Activated B cell treated with CpG ODN at 0.5 μM for 24 hours (primary cell): ENCODE results near the gene ZBTB12. TPM values are rescaled to one million over a fixed set of nuclear protein-coding genes. Genes with fewer than 3 reads are reported as not detected.
"Not testable (repeated sequence)": the region's sequence is repeated elsewhere in the genome, so short reads cannot be mapped to it uniquely, and the experiment has no call there.

ENCODE experiments used
- ATAC-seq: fragments of 200-7000 bp; cut with Tn5 transposase; one replicate; pipeline ENCODE4 v1.10.0; 2021; ENCODE audit warnings: low read depth, mild to moderate bottlenecking, moderate library complexity
- CTCF ChIA-PET: fragments of 350-600 bp; sonication (Branson Sonifier 250); formaldehyde crosslinking; loops from one replicate; lab custom pipeline; 2021; ENCODE audit warnings: antibody characterized with exemption; lab: Charles Lee
- POLR2A ChIA-PET: fragments of 350-600 bp; sonication (Branson Sonifier 250); formaldehyde crosslinking; loops from one replicate; lab custom pipeline; 2021; ENCODE audit warnings: antibody characterized with exemption; lab: Charles Lee
- DNase-seq: peaks from one replicate; pipeline ENCODE4 v3.0.0; 2022
- H3K27ac Mint-ChIP-seq: one replicate; pipeline ENCODE4 v1.8.0; 2020; ENCODE audit warnings: mixed read lengths
- H3K27me3 Mint-ChIP-seq: one replicate; pipeline ENCODE4 v1.8.0; 2021; ENCODE audit warnings: mixed read lengths
- H3K36me3 Mint-ChIP-seq: one replicate; pipeline ENCODE4 v1.8.0; 2021; ENCODE audit warnings: low read depth, mixed read lengths
- H3K4me1 Mint-ChIP-seq: one replicate; pipeline ENCODE4 v1.8.0; 2021; ENCODE audit warnings: mixed read lengths
- H3K4me3 Mint-ChIP-seq: one replicate; pipeline ENCODE4 v1.8.0; 2020; ENCODE audit warnings: mild to moderate bottlenecking, mixed read lengths
- H3K9me3 Mint-ChIP-seq: one replicate; pipeline ENCODE4 v1.8.0; 2020; ENCODE audit warnings: mixed read lengths
- intact Hi-C: fragments of 100-400 bp; cut with micrococcal nuclease; formaldehyde crosslinking; loops from one replicate; pipeline ENCODE4 v1.15.1; 2024
- total RNA-seq: library from RNA; stranded (reverse); gene quantifications from 2 replicates; pipeline ENCODE4 v1.2.3, GENCODE V29; 2022
- TF ChIP-seq, protein P1 (sequence below): fragments of 200-600 bp; IDR thresholded peaks from one replicate; pipeline ENCODE4 v1.8.0; 2022; ENCODE audit warnings: antibody characterized with exemption, mild to moderate bottlenecking

ZBTB12 gene
- total RNA-seq, 1 donor from 2014 or later = 4.8 TPM

GRCh38 chr6:31943742-31944141 is 41.9 kb upstream of the ZBTB12 start:
- ATAC-seq = no peak

DNA sequence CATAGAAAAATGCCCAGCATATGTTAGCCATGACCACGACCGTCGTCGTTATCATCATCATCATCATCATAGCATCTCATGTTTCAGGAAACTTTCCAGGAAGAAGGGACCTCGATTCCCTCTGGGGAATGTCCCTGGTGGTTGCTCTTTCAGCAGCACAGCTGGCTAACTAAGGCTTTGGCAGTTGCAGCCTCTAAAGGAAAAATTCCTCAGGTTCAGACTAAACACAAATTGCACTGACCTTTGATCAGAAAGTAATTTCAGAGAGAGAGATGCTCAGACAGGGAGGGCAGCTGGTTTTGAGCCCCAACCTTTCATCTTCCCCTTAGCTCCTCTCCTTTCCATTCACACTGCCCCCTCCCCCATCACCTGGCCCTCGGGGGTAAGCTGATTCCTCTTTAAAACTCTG is 38.4 kb upstream of the ZBTB12 start:
- peaks cover 22% of the 10 kb centered on the region for H3K27me3 Mint-ChIP-seq
- H3K36me3 Mint-ChIP-seq = no peaks in the 10 kb centered on the region
- TF ChIP-seq, protein P1, sequence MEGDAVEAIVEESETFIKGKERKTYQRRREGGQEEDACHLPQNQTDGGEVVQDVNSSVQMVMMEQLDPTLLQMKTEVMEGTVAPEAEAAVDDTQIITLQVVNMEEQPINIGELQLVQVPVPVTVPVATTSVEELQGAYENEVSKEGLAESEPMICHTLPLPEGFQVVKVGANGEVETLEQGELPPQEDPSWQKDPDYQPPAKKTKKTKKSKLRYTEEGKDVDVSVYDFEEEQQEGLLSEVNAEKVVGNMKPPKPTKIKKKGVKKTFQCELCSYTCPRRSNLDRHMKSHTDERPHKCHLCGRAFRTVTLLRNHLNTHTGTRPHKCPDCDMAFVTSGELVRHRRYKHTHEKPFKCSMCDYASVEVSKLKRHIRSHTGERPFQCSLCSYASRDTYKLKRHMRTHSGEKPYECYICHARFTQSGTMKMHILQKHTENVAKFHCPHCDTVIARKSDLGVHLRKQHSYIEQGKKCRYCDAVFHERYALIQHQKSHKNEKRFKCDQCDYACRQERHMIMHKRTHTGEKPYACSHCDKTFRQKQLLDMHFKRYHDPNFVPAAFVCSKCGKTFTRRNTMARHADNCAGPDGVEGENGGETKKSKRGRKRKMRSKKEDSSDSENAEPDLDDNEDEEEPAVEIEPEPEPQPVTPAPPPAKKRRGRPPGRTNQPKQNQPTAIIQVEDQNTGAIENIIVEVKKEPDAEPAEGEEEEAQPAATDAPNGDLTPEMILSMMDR = no peak
- no peaks in the 10 kb centered on the region for H3K9me3 Mint-ChIP-seq
- ChIA-PET POLR2A (no interaction called here), CTCF (interaction anchor here (1.9 kb wide), 1 partner anchor 12 kb away, joined by 5 read pairs; no protein-coding TSS in a partner anchor)
- no peak overlapping the region for H3K27ac Mint-ChIP-seq
- no peaks in the 10 kb centered on the region for H3K4me1 Mint-ChIP-seq
- no peak overlapping the region for H3K4me3 Mint-ChIP-seq
- intact Hi-C loops = no loop called here
- DNase-seq (no peak), ATAC-seq (no peak)

More at GRCh38 chr6:31943742-31944141, 41.9 kb upstream of the ZBTB12 start:
- Mint-ChIP-seq H3K27me3 (peaks cover 23% of the 10 kb centered on the region), H3K9me3 (no peaks in the 10 kb centered on the region), H3K27ac (no peak overlapping the region), H3K4me3 (no peak overlapping the region), H3K4me1 (no peaks in the 10 kb centered on the region), H3K36me3 (no peaks in the 10 kb centered on the region)
- intact Hi-C loops = no loop called here
- TF ChIP-seq, protein P1 = no peak
- no peak for DNase-seq
- CTCF ChIA-PET = no interaction called here
- POLR2A ChIA-PET = no interaction called here

DNA sequence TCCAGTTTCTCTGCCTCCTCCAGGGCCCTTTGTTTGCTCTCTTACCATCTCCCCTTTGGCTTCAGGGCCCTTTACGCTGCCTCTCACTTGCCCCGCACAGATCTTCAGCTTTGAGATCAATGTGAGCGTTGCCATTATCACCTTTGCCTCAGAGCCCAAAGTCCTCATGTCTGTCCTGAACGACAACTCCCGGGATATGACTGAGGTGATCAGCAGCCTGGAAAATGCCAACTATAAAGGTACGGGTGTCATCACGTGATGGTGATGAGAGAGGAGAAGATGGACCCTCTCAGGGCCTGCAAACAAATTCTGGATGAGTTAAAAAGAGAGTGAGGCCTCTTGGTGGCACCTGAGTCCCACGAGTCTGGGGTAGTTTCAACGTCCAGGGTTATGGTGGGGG is 33.9 kb upstream of the ZBTB12 start:
- H3K4me1 Mint-ChIP-seq = no peaks in the 10 kb centered on the region
- H3K9me3 Mint-ChIP-seq = no peaks in the 10 kb centered on the region
- no peak overlapping the region for H3K27ac Mint-ChIP-seq
- DNase-seq (no peak), ATAC-seq (no peak)
- H3K36me3 Mint-ChIP-seq = no peaks in the 10 kb centered on the region
- ChIA-PET CTCF (no interaction called here), POLR2A (no interaction called here)
- TF ChIP-seq, protein P1 = no peak
- intact Hi-C loops = no loop called here
- H3K27me3 Mint-ChIP-seq = peaks cover 5% of the 10 kb centered on the region
- no peak overlapping the region for H3K4me3 Mint-ChIP-seq

GRCh38 chr6:31935021-31935420 is 33.1 kb upstream of the ZBTB12 start:
- TF ChIP-seq, protein P1 = no peak
- Mint-ChIP-seq H3K4me3 (no peak overlapping the region), H3K36me3 (no peaks in the 10 kb centered on the region), H3K27ac (no peak overlapping the region), H3K27me3 (peaks cover 5% of the 10 kb centered on the region), H3K4me1 (no peaks in the 10 kb centered on the region), H3K9me3 (no peaks in the 10 kb centered on the region)
- ChIA-PET CTCF (no interaction called here), POLR2A (interaction anchor here (0.6 kb wide), 1 partner anchor 33 kb away, joined by 4 read pairs; the partner anchor contains the start of gene ZBTB12)
- intact Hi-C loops = no loop called here
- DNase-seq (no peak), ATAC-seq (no peak)

DNA sequence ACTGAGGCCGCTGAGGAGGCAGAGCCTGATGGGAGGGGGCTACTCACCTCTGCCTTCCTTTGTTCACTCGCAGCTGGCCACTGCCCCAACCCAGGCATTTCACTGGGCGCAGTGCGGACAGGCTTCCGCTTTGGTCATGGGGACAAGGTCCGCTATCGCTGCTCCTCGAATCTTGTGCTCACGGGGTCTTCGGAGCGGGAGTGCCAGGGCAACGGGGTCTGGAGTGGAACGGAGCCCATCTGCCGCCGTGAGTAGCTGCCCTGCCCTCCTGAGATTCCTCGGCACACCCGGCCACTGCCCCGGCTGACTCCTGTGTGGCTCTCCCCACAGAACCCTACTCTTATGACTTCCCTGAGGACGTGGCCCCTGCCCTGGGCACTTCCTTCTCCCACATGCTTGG is 31.7 kb upstream of the ZBTB12 start:
- no peak for DNase-seq
- intact Hi-C loops = no loop called here
- TF ChIP-seq, protein P1 = no peak
- ChIA-PET POLR2A (no interaction called here), CTCF (no interaction called here)
- Mint-ChIP-seq H3K27me3 (peaks cover 10% of the 10 kb centered on the region), H3K9me3 (no peaks in the 10 kb centered on the region), H3K4me3 (no peak overlapping the region), H3K4me1 (no peaks in the 10 kb centered on the region), H3K27ac (no peak overlapping the region), H3K36me3 (no peaks in the 10 kb centered on the region)
- no peak for ATAC-seq

DNA sequence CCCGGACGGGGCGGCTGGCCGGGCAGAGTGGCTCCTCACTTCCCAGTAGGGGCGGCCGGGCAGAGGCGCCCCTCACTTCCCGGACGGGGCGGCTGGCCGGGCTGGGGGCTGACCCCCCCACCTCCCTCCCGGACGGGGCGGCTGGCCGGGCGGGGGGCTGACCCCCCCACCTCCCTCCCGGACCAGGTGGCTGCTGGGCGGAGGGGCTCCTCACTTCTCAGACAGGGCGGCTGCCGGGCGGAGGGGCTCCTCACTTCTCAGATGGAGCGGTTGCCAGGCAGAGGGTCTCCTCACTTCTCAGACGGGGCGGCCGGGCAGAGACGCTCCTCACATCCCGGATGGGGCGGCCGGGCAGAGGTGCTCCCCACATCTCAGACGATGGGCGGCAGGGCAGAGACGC is 30.3 kb upstream of the ZBTB12 start:
- H3K27ac Mint-ChIP-seq, H3K4me3 Mint-ChIP-seq, ATAC-seq, H3K36me3 Mint-ChIP-seq, H3K9me3 Mint-ChIP-seq, H3K4me1 Mint-ChIP-seq, DNase-seq, intact Hi-C loops, POLR2A ChIA-PET, CTCF ChIA-PET: not testable (repeated sequence)
- peaks cover 12% of the 10 kb centered on the region for H3K27me3 Mint-ChIP-seq
